HEK293 (cell line): ENCODE results near the gene LEO1.

Experiments
- CTCF ChIP-seq: fragments of 450-650 bp; formaldehyde crosslinking; IDR thresholded peaks from 2 replicates; pipeline ENCODE4 v1.5.1; 2016; ENCODE audit warnings: missing biosample characterization, missing genetic modification characterization
- KLF16 ChIP-seq: fragments of 450-650 bp; formaldehyde crosslinking; IDR thresholded peaks from 2 replicates; pipeline ENCODE4 v1.5.1; 2017; ENCODE audit warnings: missing biosample characterization, missing genetic modification characterization
- OVOL3 ChIP-seq: fragments of 450-650 bp; formaldehyde crosslinking; IDR thresholded peaks from 2 replicates; pipeline ENCODE4 v1.5.1; 2016; ENCODE audit warnings: missing biosample characterization, missing genetic modification characterization
- ZNF335 ChIP-seq: fragments of 450-650 bp; formaldehyde crosslinking; conservative IDR thresholded peaks from 2 replicates; pipeline ENCODE4 v1.5.1; 2016; ENCODE audit warnings: missing biosample characterization, missing genetic modification characterization
- ZNF548 ChIP-seq: fragments of 450-650 bp; formaldehyde crosslinking; IDR thresholded peaks from 2 replicates; pipeline ENCODE4 v1.5.1; 2016; ENCODE audit warnings: missing biosample characterization, missing genetic modification characterization
- ZNF830 ChIP-seq: fragments of 450-650 bp; IDR thresholded peaks from 2 replicates; pipeline ENCODE4 v1.5.0; 2018; ENCODE audit warnings: missing biosample characterization, missing genetic modification characterization, low read depth, mild to moderate bottlenecking, moderate library complexity
- TF ChIP-seq, protein P1 (sequence below): fragments of 450-650 bp; formaldehyde crosslinking; IDR thresholded peaks from 2 replicates; pipeline ENCODE4 v1.5.1; 2017; ENCODE audit warnings: missing biosample characterization, missing genetic modification characterization

- TF ChIP-seq CTCF (tag by site-specific recombination) (no peak), OVOL3 (tag by site-specific recombination) (no peak), ZNF830 (no peak), ZNF335 (tag by site-specific recombination) (no peak), ZNF548 (no peak), KLF16 (no peak)
- TF ChIP-seq, protein P1, sequence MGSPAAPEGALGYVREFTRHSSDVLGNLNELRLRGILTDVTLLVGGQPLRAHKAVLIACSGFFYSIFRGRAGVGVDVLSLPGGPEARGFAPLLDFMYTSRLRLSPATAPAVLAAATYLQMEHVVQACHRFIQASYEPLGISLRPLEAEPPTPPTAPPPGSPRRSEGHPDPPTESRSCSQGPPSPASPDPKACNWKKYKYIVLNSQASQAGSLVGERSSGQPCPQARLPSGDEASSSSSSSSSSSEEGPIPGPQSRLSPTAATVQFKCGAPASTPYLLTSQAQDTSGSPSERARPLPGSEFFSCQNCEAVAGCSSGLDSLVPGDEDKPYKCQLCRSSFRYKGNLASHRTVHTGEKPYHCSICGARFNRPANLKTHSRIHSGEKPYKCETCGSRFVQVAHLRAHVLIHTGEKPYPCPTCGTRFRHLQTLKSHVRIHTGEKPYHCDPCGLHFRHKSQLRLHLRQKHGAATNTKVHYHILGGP (tag by site-specific recombination) = no peak
These were observed 67.2 kb downstream of the LEO1 start for GRCh38 chr15:51904421-51904820.
